Measurements from ENCODE around the gene STYXL1.
"Not testable (repeated sequence)": the region's sequence is repeated elsewhere in the genome, so short reads cannot be mapped to it uniquely, and the experiment has no call there.

STYXL1 gene

DNA sequence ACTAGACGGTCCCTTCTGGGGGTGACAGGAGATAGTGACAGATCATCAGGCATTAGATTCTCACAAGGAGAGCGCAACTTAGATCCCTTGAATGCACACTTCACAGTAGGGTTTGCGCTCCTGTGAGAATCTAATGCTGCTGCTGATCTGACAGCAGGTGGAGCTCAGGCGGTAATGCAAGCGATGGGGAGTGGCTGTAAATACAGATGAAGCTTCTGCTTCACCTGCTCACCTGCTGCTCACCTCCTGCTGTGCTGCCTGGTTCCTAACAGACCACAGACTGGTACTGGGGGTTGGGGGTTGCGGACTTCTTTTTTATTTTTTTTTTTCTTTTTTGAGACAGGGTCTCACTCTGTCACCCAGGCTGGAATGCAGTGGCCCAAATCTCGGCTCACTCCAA, 18.1 kb downstream of the STYXL1 start:
- not testable (repeated sequence) for DNase-seq (ENCODE audit: low read depth in 2 of 2)

DNA sequence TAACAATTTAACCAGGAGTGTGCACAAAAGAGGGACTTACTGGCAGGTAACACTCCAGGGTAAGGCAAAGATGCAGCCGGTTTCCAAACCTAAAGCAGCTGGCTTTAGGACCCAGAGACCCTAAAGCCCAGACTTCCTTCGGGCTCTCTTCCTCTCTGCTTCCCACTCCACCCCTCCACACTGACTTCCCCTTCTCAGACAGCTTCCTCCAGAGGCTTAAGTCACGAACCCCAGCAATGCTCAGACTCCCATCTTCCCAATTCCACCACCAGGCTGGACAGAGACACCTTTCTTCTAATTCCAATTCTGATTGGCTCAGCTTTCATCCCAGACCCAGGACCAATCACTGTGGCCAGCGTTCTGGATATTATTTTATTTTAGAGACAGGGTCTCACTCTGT, 24.8 kb downstream of the STYXL1 start:
- no peak for DNase-seq (ENCODE audit: low read depth in 2 of 2)

DNA sequence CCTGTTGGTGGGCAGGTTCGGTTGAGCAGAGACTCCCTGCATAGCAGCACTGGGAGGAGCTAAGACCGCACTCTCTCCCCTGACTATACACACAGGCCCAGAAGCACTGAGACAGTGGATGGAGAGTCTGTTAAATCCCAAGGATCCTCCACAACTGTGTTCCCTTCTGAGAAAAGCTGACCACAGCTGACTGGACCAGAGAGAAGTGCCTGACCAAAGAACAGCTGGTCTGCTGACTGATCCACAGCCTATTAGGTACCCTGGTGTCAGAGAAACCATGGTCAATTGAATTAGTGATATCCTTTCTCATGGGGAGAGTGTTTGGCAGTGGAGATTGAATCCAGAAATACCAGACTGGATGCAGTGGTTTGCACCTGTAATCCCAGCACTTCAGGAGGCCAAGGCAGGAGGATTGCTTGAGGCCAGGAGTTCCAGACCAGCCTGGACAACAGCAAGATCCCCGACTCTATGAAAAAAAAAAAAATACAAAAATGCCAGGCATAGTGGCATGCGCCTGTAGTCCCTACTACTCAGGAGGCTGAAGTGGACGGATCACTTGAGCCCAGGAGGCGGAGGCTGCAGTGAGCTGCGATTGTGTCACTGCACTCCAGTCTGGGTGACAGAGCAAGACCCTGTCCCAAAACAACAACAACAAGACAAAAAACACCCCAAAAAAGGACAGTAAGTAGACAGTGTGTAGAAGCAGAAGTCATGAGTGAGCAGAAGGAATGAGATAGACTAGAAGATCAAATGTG, 25.6 kb downstream of the STYXL1 start:
- no peak for DNase-seq (ENCODE audit: low read depth in 2 of 2)

DNA sequence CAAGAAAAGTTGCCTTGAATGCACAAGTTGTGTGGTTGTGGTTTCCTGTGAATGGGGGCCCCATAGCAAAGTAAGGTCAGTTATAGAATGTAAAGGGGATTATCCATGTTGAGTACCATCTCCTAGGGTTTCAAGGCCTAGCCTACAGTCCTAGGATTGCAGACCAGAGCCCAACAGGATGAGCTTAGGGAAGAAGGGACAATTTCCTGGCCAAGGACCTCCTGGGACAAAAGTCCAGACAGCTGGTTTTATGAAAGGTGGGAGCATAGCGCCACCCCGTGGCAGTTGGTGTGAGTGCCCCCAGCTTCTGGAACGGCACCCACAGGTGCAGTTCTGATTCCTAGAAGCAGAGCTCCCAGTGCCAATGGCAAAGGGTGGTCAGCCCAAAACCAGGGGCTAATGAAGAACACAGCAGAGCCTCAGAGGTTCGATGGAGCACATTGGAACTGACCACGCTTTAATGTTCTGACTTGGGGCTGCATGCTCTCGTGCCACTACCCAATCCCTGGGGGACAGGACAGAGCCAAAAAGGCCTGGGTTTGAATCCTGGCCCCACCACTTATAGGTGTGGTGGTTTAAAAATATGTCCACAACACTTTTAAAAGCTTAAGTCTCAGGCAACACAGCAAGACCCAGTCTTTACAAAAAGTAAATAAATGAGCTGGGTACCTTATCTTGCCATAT, 27.6 kb downstream of the STYXL1 start:
- DNase-seq (ENCODE audit: low read depth in 2 of 2) = peak; percentile 28 to 51

DNA sequence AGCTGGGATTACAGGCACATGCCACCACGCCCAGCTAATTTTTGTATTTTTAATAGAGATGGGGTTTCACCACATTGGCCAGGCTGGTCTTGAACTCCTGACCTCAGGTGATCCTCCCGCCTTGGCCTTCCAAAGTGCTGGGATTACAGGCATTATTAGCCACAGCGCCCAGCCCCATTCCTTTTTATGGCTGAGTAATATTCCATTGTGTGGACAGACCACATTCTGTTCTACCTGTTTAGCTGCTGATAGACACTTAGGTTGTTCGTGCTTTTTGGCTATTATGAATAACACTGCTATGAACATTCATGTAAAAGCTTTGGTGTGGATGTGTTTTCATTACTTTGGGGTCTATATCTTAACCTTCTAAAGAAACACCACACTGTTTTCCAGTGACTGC, 29.3 kb downstream of the STYXL1 start:
- DNase-seq (ENCODE audit: low read depth in 2 of 2) = not testable (repeated sequence)

DNA sequence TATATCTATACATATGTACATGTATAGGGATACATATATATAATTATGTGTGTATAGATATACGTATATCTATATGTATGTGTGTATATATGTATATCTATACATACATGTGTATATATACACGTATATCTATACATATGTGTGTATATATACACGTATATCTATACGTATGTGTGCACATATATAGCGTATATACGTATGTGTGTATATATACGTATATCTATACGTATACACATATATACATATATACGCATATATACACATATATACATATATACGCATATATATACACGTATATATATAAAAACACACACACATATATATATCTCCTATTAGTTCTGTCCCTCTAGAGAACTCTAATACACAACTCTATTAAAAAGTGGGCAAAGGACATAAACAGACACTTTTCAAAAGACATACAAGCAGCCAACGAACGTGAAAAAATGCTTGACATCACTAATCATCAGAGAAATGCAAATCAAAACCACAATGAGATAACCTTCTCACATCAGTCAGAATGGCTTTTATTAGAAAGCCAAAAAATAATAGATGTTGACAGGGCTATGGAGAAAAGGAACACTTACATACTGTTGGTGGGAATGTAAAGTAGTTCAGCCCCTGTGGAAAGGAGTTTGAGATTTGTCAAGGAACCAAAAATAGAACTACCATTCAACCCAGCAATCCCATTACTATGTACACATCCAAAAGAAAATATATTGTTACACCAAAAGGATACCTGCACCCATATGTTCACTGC, 31.4 kb downstream of the STYXL1 start:
- DNase-seq (ENCODE audit: low read depth in 2 of 2) = no peak

DNA sequence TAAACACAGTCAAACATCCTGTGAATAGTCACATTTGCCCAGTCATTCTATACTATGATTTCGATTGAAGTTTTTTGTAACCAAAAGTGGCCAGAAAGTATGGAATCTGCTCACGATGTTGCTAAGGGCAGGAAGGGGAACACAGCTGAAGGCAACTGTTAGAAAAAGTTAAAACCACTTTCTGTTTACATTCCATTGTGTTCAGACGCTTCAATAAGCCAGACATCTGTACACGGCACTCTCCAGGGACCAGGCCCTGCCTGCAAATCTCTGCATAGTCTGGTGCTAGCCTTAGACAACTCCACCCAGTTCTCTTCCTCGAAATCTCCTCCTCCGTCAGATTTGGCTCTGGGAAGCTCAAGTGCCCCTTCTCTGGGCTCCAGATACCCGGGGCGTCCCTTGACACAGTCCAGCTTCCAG, 36.3 kb downstream of the STYXL1 start:
- no peak for DNase-seq (ENCODE audit: low read depth in 2 of 2)

DNA sequence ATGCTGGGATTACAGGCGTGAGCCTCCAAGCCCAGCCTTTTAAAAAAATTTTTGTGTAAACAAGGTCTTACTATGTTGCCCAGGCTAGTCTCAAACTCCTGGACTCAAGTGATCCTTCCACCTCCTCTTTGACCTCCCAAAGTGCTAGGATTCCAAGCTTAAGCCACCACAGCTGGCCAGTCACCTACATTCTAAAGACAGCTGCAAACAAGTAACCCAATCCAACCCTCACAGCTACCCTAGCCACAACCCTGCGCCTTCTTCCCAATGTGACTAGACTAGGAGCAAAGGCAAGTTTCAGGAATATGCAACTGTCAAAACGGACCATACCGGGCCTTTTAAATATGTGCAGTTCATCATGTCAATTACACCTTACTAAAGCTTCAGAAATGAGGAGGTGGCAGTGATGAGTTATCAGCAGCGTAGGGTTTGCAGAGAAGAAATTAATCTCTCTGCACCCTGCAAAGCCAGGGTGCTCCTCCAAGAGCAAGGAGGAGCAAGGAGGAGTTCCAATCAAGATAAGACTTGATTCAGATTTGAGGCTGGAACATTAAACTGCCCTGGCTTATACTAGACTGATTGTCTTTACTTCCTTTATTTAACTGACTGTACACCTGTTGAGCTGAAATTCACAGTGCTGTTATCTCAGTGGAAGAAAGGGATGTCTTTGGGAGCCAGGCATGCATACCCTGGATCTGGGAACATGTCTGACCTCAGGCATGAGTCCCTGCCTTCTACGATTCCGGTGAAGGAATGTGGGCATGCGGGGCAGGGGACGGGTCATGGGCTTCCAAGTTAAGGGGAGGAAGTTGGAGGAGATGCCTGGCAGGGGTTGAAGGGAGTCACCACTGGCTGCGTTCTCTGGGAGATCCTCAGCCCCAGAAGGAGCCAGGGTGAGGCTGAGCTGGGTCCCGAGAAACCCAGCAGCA, 37.9 kb downstream of the STYXL1 start:
- DNase-seq (ENCODE audit: low read depth in 2 of 2) = no peak

DNA sequence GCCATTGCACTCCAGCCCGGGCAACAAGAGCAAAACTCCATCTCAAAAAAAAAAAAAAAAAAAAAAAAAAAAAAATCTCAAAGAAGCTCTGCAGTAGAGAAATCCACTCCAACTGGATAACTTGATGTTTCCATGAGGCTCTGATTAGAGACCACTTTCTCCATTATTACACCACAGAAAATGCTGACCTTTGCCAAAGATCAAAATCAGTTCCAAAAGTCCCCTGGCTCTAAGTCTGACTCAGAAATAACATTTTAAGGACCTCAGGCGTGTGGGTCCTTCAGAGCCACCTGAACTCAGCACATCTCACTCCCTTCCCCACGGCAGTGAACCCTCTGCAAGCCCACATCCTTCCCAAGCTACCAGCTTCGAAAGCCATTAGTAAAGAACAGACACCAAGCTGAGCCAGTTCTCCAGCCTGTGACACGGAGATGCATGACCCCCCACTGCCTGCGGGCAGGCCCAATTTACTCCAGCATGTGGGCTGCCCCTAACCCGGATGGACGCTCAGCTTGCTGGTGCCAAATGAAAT, 39.6 kb downstream of the STYXL1 start:
- DNase-seq (ENCODE audit: low read depth in 2 of 2) = no peak

DNA sequence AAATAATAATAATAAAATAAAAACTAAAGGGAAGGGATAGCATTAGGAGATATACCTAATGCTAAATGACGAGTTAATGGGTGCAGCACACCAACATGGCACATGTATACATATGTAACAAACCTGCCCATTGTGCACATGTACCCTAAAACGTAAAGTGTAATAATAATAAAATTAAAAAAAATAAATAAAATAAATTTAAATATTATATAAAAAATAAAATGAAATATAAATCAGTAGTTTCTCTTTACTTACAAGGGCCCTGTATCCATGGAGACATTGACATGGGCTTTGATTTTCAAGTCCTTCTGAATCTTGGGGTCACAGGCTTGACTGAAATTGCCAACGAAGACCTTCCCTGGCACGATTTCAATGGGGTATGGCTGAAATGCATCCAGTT, 42.8 kb downstream of the STYXL1 start:
- not testable (repeated sequence) for DNase-seq (ENCODE audit: low read depth in 2 of 2)

DNA sequence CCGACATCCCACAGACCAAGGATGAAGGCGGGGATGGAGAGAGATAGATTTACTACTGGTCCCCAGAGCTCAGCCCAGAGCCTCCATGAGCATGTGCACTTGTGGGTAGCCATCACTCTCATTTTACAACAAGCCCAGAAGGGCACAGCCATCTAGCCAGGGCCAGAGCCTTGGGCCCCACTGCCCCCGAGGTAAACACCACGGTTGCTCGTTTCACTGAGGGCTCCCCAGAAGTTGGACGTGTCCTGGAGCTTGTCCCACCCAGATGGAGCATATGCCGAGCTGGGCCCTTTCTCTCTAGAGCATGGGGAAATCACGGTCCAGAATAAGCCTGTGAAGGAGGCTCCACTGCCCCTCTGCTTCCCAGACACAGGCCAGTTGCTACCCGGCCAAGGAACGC, 44.4 kb downstream of the STYXL1 start:
- DNase-seq (ENCODE audit: low read depth in 2 of 2) = no peak

DNA sequence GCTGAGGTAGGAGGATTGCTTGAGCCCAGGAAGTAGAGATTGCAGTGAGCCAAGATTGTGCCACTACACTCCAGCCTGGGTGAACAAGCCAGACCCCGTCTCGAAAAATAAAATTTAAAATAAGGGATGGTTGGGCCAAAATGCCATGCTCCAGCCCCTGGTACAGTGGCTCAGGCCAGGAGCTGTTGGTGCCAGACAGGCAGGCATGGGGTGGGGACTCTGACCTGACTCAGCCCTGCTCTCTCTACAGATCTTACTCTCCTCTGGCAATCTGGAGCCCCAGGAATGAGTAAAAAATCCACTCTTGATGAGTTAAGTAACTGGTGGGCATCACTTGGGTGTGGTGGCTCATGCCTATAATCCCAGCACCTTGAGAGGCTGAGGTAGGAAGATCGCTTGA, 45.0 kb downstream of the STYXL1 start:
- no peak for DNase-seq (ENCODE audit: low read depth in 2 of 2)

DNA sequence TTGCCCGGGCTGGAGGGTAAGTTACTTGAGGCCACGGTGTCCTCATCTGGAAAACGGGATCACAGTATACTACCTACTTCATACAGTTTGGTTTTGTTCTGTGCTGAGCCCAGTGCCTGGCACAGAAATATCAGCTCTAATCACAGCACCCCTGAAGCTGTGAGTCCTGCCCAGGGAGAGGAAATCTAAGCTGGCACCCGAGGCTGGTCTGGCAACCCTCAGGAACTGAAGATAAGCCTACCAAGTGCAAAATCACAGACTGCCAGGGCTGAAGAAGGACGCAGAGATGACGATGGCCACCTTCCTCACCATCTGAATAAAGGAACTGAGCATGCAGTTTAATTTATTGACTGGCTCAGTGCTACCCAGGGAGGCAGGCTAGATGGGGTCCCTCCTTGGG, 45.7 kb downstream of the STYXL1 start:
- no peak for DNase-seq (ENCODE audit: low read depth in 2 of 2)

DNA sequence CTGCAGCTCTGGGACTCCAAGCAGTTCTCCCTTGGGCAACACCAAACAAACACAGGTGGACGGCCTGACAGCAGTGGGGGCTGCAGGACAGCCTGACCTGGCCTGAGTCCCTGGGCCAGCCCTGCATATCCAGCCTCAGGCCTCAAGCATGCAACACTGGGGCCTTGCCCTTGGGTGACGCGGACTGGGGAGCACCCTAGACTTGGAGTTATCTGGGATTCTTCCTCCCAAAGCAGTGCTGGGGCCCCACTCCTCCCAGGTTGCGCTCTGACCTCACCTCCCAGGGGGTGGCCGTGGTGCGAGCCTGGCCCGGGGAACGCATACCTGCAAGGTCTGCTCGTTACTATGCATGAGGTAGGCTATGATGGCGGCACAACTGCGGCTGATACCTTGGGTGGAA, 47.2 kb downstream of the STYXL1 start:
- DNase-seq (ENCODE audit: low read depth in 2 of 2) = no peak

DNA sequence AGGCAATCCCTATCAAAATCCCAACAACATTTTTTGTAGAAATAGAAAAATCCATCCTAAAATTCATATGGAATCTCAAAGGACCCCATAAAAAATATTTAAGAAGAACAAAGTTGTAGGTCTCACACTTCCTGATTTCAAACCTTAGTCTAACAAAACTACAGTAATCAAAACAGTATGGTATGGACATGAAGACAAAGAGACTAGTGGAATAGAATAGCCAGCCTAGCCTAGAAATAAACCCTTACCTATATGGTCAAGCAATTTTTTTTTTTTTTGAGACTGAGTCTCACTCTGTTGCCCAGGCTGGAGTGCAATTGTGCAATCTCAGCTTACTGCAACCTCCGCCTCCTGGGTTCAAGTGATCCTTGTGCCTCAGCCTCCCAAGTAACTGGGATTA, 49.8 kb downstream of the STYXL1 start:
- no peak for DNase-seq (ENCODE audit: low read depth in 2 of 2)

DNA sequence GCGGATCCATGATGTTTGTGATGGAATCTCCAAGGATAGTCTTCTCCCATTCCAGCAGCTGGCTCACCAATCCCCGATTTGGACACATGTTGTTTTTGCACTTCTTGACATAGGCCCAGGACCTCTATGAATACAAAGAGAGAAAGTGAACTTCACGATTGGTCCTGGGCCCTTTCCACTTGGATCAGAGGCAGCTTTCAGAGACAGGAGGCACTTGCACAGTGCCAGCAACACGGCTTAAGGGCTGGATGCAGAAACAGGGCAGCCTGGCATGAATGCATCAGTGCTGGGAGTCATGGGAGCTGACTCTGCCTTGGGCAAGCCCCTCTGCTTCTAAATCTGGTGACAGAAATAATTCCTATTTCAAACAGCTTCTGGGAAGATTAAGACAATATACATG, 51.3 kb downstream of the STYXL1 start:
- no peak for DNase-seq (ENCODE audit: low read depth in 2 of 2)

DNA sequence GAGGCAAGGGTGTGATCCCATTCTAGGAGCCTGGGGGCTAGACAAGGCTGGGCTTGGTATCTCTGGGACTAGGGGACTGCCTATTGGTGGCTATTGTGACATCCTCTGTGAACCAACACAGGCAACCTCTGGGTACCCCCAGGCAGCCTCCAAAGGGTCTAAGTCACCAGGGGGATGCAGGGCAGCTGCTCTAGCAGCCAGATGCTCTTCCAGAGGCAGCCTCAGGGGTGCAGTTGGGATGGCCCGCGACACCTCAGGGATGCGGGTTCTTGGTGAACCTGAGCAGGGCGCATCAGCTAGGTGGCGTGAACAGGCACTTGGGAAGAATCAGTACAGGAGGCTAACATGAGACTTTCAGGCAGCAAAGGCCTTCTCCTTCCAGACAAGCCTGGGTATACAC, 51.8 kb downstream of the STYXL1 start:
- no peak for DNase-seq (ENCODE audit: low read depth in 2 of 2)

DNA sequence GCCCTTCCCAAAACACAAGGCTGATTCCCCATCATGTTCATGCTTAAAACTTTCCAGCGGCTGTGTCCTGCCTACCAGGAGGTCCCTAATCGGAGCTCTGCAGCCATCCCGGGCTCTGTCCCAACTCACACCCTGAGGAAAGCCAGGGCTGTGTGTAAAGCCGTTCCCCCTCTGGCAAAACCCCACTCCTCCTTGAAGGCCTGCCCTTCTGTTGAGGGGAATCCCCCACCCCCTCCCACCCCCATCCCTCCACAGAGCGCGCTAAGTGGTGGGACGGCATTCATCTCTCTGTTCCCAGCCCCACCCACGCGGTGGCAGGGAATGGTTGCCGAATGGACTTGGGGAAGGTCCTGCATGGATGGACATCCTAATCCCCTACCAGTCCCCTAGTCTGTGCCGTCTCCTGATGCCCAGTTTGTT, 52.7 kb downstream of the STYXL1 start:
- no peak for DNase-seq (ENCODE audit: low read depth in 2 of 2)

DNA sequence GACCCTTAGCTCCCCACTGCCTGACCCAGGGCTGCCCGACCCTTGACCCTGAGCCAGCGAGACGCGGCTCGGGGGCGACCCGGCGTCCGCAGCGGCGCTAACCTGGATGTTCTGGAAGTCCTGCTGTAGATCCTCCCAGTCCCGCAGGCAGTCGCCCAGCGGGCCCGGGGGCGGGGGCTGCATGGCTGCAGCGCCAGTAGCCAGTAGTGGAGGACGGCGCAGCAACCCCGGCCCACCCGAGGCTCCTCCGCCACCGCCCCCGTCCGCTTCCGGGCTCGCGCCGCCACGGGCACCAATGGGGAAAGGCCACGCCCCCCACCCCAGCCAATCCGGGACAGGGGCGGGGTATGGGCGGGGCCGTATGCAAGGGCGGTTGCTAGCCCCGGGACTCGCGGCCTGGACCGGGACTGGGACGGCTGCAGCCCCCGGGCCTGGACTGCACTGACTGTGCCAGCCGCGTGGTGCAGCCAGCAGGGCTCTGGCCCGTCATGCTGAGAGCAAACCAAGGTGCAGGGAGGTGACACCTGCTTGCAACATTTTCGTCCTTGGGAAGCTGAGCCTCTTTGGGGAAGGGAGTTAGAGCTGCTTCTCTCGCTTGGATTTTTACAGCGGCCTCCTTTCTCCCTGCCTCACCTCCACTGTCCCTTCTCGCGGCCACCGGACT, 53.3 kb downstream of the STYXL1 start, which contains the start of gene TMEM120A:
TMEM120A (minus strand) TSS at position 208 of the 664 bp plus-strand sequence; CDS start at position 183, 25 bp downstream.
- DNase-seq (ENCODE audit: low read depth in 2 of 2) = peak; percentile 85 to 92

DNA sequence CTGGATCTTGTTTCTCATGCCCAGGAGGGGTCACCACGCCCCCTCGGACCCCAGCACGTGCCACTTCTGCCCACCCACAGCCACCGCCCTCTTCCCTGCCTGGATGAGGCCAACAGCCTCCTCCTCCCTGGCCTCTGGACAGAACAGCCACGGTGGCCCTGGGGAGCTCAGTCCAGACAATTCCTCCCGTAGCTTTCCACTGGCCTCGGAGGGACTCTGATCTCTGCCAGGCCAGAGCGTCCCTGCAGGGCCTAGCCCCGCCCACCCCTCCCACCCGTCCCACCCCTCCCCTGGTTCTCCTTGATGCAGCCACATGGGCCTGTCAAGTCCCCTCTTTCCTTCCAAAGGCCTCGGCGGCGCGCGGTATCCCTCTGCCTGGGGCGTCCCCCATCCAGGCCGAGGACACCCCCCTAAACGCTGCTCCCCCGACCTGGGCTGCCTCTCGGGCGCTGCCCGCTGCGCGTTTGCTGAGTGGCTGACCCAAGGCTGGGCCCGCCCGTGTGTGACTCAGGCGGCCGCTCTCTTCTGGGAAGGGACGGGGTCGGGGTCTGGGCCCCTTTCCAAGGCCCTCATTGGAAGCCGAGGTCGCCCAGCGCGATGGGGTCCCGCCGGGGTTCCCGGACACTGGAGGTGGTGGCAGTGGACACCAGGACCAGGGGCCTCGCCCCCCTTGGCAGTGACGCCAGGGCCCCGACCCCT, 54.0 kb downstream of the STYXL1 start:
- no peak for DNase-seq (ENCODE audit: low read depth in 2 of 2)
